SH-SY5Y (cell line): ENCODE measurements around the gene PAQR3.

Experiments used
- GATA2 ChIP-seq: IDR thresholded peaks from 2 replicates; pipeline ENCODE4 v1.6.1; 2011; ENCODE audit warnings: mild to moderate bottlenecking, low read depth, low read length
- GATA3 ChIP-seq: IDR thresholded peaks from 2 replicates; pipeline ENCODE4 v1.6.1; 2011; ENCODE audit warnings: low read depth, mild to moderate bottlenecking, low read length, moderate library complexity

- TF ChIP-seq GATA2 (no peak), GATA3 (no peak)
Observed at GRCh38 chr4:78864405-78865024, 74.7 kb downstream of the PAQR3 start.
